ENCODE results near the gene ACP1. TPM values are rescaled to one million over a fixed set of nuclear protein-coding genes. Genes with fewer than 3 reads are reported as not detected.

ACP1 gene
- polyA plus RNA-seq, 2 of the 4 experiments (the other 2 are of a cell fraction) = 204 to 338 TPM

DNA sequence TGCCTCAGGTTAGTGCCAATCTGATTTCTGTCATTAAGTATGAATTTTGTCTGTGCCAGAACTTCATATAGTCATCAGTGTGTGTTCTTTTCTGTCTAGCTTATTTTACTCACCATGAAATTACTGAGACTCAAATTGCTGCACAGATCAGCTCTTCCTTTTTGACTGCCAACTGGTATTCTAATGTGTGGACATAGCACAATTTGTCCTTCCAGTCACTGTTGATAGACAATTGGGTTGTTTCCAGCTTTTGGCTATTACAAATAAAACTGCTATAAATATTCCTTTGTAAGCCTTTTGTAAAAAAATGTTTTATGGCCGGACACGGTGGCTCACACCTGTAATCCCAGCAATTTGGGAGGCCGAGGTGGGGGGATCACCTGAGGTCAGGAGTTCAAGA lies 8.7 kb upstream of the ACP1 start:
- CTCF ChIA-PET = interaction anchor here (2.0 kb wide), 1 partner anchor 9 kb away, joined by 8 read pairs; no protein-coding TSS in a partner anchor
- WGBS (ENCODE audit: missing lambda C conversion rate) = 79% methylated on average over 3 of the region's 3 CpGs
- TF ChIP-seq, protein P1, sequence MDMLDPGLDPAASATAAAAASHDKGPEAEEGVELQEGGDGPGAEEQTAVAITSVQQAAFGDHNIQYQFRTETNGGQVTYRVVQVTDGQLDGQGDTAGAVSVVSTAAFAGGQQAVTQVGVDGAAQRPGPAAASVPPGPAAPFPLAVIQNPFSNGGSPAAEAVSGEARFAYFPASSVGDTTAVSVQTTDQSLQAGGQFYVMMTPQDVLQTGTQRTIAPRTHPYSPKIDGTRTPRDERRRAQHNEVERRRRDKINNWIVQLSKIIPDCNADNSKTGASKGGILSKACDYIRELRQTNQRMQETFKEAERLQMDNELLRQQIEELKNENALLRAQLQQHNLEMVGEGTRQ (IDR thresholded peaks at IDR 0.05) = no peak
- no peak for TF ChIP-seq ZSCAN20 (CRISPR knock-in tag; IDR thresholded peaks at IDR 0.05)
- TF ChIP-seq POLR2A (IDR thresholded peaks at IDR 0.05; ENCODE audit: low read length) = no peak
- TF ChIP-seq ELK1 (IDR thresholded peaks at IDR 0.05; ENCODE audit: low read depth, low read length) = no peak
- no peak for TF ChIP-seq RCOR1 (IDR thresholded peaks at IDR 0.05; ENCODE audit: low read depth, low read length)
- TF ChIP-seq HDAC2 (IDR thresholded peaks at IDR 0.05) = no peak
- TF ChIP-seq CEBPB (IDR thresholded peaks at IDR 0.05) = no peak
- TF ChIP-seq FOXS1 (CRISPR knock-in tag; IDR thresholded peaks at IDR 0.05) = no peak
- TF ChIP-seq TFCP2L1 (CRISPR knock-in tag; IDR thresholded peaks at IDR 0.05) = no peak
- TF ChIP-seq KDM5A (IDR thresholded peaks at IDR 0.05) = no peak
- TF ChIP-seq RARB (CRISPR knock-in tag; IDR thresholded peaks at IDR 0.05) = no peak
- TF ChIP-seq MAFK (IDR thresholded peaks at IDR 0.05; ENCODE audit: partially characterized antibody) = no peak
- no peak for DNase-seq (ENCODE audit: low read depth in 1 of 2, low spot score in 1 of 2)
- H3K4me3 ChIP-seq = no peak overlapping the region
- no peaks in the 10 kb centered on the region for H3K4me1 ChIP-seq
- POLR2A ChIA-PET = no interaction called here
- ATAC-seq = no peak
- no peak overlapping the region for H3K4me2 ChIP-seq
- no peak overlapping the region for H3K27ac ChIP-seq
- FAIRE-seq = no peak
- peaks cover 60% of the 10 kb centered on the region for H3K9me3 ChIP-seq

DNA sequence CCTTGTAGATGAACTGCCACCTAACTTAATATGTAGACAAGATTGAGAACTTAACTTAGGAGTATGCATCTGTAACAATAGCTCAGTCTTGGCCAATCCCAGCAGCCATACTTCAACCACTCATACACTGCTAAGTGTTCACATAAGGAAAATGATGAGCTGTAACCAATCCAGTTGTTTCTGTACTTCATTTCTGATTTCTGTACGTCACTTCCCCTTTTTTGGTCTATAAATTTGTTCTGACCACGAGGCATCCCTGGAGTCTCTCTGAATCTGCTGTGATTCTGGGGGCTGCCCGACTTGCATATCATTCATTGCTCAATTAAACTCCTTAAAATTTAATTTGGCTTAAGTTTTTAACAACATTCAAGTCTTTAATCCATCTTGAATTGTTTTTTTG lies 7.3 kb upstream of the ACP1 start:
- FAIRE-seq = no peak
- CTCF ChIA-PET = interaction anchor here (1.0 to 2.0 kb wide), 3 partner anchors 10 to 33 kb away, joined by 3 to 8 read pairs (median 4); no protein-coding TSS in a partner anchor
- DNase-seq (ENCODE audit: low read depth in 1 of 2, low spot score in 1 of 2) = no peak
- POLR2A ChIA-PET = no interaction called here
- no peaks in the 10 kb centered on the region for H3K4me1 ChIP-seq
- H3K27ac ChIP-seq = no peak overlapping the region
- H3K9me3 ChIP-seq = peaks cover 69% of the 10 kb centered on the region
- ATAC-seq = no peak
- WGBS (ENCODE audit: missing lambda C conversion rate) = 56% methylated on average over 3 of the region's 3 CpGs
- H3K4me2 ChIP-seq = no peak overlapping the region
- H3K4me3 ChIP-seq = no peak overlapping the region
- TF ChIP-seq CBX8 (IDR thresholded peaks at IDR 0.05) = no peak
- TF ChIP-seq NR3C1 (IDR thresholded peaks at IDR 0.05) = no peak
- TF ChIP-seq KDM5A (IDR thresholded peaks at IDR 0.05) = no peak
- no peak for TF ChIP-seq ZFP36 (IDR thresholded peaks at IDR 0.05; ENCODE audit: borderline replicate concordance, partially characterized antibody)
- no peak for TF ChIP-seq HOXB13 (CRISPR knock-in tag; IDR thresholded peaks at IDR 0.05; ENCODE audit: low read depth)
- TF ChIP-seq FOSL2 (IDR thresholded peaks at IDR 0.05) = no peak
- no peak for TF ChIP-seq FOSL2 (CRISPR knock-in tag; IDR thresholded peaks at IDR 0.05)
- TF ChIP-seq, protein P2, sequence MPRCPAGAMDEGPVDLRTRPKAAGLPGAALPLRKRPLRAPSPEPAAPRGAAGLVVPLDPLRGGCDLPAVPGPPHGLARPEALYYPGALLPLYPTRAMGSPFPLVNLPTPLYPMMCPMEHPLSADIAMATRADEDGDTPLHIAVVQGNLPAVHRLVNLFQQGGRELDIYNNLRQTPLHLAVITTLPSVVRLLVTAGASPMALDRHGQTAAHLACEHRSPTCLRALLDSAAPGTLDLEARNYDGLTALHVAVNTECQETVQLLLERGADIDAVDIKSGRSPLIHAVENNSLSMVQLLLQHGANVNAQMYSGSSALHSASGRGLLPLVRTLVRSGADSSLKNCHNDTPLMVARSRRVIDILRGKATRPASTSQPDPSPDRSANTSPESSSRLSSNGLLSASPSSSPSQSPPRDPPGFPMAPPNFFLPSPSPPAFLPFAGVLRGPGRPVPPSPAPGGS (IDR thresholded peaks at IDR 0.05) = no peak
- no peak for TF ChIP-seq FOXS1 (CRISPR knock-in tag; IDR thresholded peaks at IDR 0.05)
- TF ChIP-seq HOXA7 (CRISPR knock-in tag; IDR thresholded peaks at IDR 0.05) = no peak
- TF ChIP-seq CBX2 (IDR thresholded peaks at IDR 0.05; ENCODE audit: borderline replicate concordance, low read depth) = no peak
- TF ChIP-seq RFX5 (IDR thresholded peaks at IDR 0.05) = no peak
- no peak for TF ChIP-seq EP300 (IDR thresholded peaks at IDR 0.05)
- TF ChIP-seq REST (IDR thresholded peaks at IDR 0.05) = no peak
- TF ChIP-seq, protein P3, sequence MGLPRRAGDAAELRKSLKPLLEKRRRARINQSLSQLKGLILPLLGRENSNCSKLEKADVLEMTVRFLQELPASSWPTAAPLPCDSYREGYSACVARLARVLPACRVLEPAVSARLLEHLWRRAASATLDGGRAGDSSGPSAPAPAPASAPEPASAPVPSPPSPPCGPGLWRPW (IDR thresholded peaks at IDR 0.05) = no peak
- no peak for TF ChIP-seq TP53 (CRISPR knock-in tag; IDR thresholded peaks at IDR 0.05)
